Activated effector memory CD4-positive, alpha-beta T cell treated with Interleukin-2 at 50 U/mL for 16 hours (primary cell): ENCODE results near the gene VTN.
"Not testable (repeated sequence)": the region's sequence is repeated elsewhere in the genome, so short reads cannot be mapped to it uniquely, and the experiment has no call there.

Source experiments
- DNase-seq: peaks from one replicate; pipeline ENCODE4 v3.0.0-alpha.2; 2020

Gene VTN

GRCh38 chr17:28338769-28339212, 31.3 kb downstream of the VTN start:
- not testable (repeated sequence) for DNase-seq

- no peak for DNase-seq
Measured at GRCh38 chr17:28338056-28338768, 31.9 kb downstream of the VTN start.

GRCh38 chr17:28335959-28336871, 33.9 kb downstream of the VTN start:
- DNase-seq: no peak

GRCh38 chr17:28335201-28335958, 34.7 kb downstream of the VTN start, which contains the start of the genes IFT20 and TNFAIP1:
TSS of gene IFT20 (minus strand) at chr17:28335472. CDS start at chr17:28331985, 3,487 bp downstream.
TSS of gene TNFAIP1 (plus strand) at chr17:28335761. CDS start at chr17:28339522, 3,761 bp downstream.
- peak; percentile 96 for DNase-seq

- DNase-seq: no peak
Measured at GRCh38 chr17:28334666-28335200, 35.4 kb downstream of the VTN start.

DNA sequence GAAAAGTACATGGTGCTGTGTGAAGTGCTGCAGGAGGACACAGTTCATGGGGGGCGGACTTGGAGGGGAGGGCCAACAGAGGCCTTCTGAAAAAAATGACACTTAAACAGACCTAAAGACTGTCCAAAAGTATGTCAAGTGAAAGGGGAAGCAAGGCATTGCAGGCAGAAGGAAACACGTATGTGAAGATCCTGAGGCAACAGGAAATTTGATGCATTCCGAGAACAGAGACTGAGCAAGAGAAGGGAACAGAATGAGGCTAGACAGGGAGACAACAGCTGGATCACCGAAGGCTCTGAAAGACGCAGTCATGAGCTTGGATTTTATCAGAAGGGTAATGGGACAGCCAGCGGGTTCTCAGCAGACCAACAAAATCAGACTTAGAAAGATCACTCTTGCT, 35.9 kb downstream of the VTN start:
- no peak for DNase-seq

GRCh38 chr17:28333083-28333746, 36.9 kb downstream of the VTN start:
- no peak for DNase-seq

DNA sequence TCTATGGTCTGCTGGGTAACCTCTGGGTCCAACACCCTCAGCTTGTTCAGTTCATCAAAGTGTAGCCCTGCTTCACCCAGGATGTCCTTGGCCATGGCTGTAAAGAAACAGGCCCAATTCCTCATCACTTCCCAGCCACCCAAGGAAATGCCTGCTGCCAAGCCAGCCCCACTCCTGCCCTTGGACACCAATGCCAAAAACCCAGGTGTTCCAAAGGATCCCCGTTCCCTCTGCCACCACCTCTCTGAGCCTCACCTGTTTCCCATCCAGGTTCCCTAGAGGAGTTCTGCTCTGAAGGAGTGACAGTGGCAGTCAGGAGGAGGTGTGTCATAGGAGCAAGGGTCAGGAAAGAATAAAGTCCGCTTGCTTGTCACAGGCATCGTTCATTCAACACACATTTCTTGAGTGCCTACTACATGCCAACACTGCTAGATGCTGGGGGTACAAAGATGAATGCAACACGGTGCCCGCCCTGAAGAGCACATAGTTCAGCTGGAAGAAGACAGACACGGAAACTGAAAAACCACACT, 38.2 kb downstream of the VTN start:
- DNase-seq: no peak

- no peak for DNase-seq
Measured at GRCh38 chr17:28330671-28331070, 39.4 kb downstream of the VTN start.

GRCh38 chr17:28328325-28328724, 41.8 kb downstream of the VTN start:
- DNase-seq: no peak

- DNase-seq: no peak
Measured at GRCh38 chr17:28327709-28328108, 42.4 kb downstream of the VTN start.

- DNase-seq: no peak
Measured at GRCh38 chr17:28327031-28327607, 43.0 kb downstream of the VTN start.

DNA sequence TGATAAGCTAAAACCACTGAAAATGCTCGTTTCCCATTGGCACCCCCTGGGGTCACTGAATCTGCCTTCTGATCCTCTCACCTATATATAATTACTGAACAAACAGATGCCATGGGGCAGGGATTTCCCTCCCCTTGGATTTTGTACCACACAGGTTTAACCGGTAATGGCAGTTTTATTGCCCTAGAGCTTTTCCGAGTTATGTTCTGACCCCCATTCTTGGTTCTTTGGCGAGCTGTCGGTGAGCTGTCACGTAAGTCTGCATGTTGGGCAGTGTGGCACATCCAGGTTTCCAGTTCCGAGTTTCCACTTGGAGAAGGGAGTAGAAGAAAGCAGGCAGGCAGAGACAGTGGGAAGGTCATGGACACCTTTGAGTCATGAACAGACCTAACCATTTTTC, 44.0 kb downstream of the VTN start:
- no peak for DNase-seq

DNA sequence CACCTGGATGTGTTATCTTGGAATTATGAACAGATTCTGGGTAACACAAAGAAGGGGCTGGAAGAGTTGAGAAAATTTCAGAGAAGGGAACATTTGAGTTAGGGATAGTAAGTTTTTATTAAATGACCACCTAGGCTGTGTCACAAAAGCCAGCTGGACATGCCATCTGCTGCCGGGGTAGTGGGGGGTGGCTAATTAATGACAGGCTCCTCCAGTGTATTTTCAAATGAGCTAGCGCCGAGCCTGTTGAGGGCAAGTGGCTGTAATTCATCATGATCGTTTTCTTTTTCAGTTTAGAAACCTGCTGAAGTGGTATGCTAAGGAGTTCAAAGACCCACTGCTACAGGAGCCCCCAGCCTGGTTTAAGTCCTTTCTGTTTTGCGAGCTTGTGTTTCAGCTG, 44.9 kb downstream of the VTN start:
- DNase-seq: no peak

DNA sequence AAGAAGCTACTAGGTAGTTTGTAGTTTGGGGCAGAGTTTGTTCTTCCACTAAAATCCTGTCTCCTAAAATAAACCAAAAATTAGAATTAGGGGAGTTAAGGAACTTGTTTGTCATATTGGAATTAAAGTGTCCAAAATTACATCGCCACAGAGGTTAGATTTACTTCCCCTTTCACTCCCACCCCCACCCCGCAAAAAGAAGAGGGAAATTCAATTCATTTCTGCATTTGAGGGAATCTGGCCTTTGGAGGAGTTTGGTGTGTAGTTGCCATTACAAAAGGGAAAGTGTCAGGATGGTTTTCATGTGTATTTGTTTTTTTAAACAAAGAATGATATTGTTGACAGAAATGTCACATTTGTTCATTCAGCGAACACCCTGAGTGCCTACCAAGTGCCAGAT, 45.3 kb downstream of the VTN start:
- DNase-seq: no peak

DNA sequence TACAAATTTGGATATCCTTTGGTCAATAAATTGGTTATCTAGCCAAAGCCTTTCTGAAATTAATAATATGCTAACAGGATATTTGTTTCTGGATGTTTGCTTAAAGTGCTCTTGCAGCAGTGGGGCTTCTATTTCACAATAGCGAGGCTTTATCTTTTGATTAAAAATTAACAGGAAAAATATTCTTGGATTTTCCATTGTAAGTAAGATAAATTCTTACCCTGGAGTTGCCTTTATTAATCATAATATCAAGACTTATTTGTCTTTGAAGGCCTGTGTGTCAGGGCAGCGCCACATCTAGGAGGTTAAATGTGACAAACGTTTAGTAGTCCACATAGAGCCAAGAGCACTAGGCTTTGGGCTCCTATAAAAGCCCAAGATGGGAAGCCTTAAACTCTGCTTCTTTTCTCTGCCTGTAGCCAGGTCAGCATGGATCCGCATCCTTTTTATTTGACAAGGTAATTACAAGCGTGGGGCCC, 45.8 kb downstream of the VTN start:
- no peak for DNase-seq

DNA sequence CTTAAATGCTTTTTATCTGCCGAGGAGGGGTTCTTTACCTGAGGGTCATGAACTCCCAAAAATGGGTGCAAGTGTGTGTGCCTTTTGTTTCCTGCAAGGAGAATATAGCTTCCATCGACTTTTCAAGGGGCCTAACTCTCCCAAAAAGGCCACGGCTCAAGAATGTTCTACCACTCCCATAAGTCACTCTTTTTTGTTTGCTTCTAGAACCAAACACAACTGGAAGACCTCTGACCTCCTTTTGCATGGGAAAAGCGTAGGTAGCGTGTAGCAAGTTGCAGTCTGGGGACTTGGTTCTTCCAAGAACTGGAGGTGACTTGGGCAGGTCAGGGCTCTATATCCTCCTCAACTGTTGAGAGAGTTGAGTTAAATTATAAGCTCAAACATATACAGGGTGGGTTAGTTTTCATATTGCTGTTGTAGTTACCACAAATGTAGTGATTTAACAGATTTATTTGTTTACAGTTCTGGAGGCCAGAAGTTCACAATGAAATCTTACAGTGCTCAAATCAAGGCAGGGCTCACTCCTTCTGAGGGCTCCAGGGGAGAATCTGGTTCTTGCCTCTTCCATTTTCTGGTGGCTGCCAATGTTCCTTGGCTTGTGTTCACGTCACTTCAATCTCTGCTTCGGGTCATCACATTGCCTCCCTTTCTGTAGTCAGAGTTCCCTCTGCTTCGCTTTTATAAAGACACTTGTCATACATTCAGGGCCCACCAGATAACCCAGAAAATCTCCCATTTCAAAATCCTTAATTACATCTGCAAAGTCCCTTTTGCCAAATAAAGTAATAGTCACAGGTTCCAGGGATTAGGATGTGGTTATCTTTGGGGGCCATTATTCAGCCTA, 49.7 kb downstream of the VTN start:
- no peak for DNase-seq

GRCh38 chr17:28319598-28319935, 50.5 kb downstream of the VTN start:
- no peak for DNase-seq

- peak; percentile 92 for DNase-seq
Measured at GRCh38 chr17:28318759-28319597, 51.1 kb downstream of the VTN start, which contains the start of gene TMEM97. TSS of gene TMEM97 (plus strand) at chr17:28319200. CDS start at chr17:28319240, 40 bp downstream.
